DMS53 treated with DMSO at 0.1 percent for 48 hours (cell line): ENCODE measurements around the gene LLPH.
"Not testable (repeated sequence)": the region's sequence is repeated elsewhere in the genome, so short reads cannot be mapped to it uniquely, and the experiment has no call there.

Experiments used
- DNase-seq: peaks from one replicate; lab custom pipeline; 2025; ENCODE audit not compliant: unreplicated experiment; lab: John Stamatoyannopoulos, UW

Gene LLPH

GRCh38 chr12:66130267-66131066, at the start of gene LLPH:
TSS of gene LLPH (minus strand) at chr12:66130750. CDS start at chr12:66129106, 1,644 bp downstream.
- DNase-seq: peak; percentile 88

DNA sequence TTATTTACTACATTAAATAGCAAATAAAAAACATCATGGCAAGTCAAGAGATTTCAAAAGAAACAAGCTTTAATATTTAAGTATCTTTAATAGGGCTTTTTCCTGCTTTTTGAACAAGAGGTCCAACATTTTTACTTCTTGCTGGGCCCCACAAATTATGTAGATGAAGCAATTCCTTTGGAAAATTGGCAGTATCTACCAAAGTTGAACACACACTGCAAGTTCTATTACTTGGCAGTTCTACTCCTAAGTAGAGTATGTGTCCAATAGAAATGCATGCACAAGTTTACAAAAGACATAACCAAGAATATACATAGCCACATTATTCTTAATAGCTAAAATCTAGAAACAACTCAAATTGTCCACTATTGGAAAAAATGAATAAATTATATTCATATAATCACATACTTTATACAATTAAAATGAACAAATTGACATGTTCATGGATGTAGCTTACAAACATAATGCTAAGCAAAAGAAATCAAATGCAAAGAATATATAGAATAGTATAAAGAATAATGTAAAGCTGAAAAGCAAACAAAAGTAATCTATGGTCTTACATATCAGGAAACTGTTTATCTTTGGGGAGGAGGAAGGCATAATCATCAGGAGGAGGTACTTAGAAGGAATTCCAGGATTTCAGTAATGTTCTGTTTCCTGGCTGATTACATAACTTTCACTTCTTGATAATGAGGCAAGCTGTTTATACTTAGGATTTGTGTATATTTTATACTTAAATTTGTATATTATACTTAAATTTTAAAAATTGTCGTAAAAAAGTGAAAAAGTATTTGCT, 45.8 kb upstream of the LLPH start:
- no peak for DNase-seq

DNA sequence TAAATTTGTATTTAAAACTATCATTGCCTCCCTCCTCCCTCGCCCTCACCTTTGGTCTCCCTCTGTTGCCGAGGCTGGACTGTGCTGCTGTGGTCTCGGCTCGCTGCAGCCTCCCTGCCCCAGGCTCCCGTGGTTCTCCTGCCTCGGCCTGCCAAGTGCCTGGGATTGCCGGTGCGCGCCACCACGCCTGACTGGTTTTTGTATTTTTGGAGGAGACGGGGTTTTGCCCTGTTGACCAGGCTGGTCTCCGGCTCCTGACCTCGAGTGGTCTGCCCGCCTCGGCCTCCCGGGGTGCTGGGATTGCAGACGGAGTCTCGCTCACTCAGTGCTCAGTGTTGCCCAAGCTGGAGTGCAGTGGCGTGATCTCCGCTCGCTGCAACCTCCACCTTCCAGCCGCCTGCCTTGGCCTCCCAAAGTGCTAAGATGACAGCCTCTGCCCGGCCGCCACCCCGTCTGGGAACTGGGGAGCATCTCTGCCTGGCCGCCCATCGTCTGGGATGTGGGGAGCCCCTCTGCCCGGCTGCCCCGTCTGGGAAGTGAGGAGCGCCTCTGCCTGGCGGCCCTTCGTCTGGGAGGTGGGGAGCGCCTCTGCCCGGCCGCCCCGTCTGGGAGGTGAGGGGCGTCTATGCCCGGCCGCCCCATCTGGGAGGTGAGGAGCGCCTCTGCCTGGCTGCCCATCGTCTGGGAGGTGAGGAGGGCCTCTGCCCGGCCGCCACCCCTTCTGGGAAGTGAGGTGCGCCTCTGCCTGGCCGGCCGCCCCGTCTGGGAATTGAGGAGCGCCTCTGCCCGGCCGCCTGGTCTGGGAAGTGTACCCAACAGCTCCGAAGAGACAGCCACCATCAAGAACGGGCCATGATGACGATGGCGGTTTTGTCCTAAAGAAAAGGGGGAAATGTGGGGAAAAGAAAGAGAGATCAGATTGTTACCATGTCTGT, 44.1 kb upstream of the LLPH start:
- DNase-seq: not testable (repeated sequence)

- DNase-seq: no peak
Observed at GRCh38 chr12:66170606-66171005, 40.1 kb upstream of the LLPH start.

DNA sequence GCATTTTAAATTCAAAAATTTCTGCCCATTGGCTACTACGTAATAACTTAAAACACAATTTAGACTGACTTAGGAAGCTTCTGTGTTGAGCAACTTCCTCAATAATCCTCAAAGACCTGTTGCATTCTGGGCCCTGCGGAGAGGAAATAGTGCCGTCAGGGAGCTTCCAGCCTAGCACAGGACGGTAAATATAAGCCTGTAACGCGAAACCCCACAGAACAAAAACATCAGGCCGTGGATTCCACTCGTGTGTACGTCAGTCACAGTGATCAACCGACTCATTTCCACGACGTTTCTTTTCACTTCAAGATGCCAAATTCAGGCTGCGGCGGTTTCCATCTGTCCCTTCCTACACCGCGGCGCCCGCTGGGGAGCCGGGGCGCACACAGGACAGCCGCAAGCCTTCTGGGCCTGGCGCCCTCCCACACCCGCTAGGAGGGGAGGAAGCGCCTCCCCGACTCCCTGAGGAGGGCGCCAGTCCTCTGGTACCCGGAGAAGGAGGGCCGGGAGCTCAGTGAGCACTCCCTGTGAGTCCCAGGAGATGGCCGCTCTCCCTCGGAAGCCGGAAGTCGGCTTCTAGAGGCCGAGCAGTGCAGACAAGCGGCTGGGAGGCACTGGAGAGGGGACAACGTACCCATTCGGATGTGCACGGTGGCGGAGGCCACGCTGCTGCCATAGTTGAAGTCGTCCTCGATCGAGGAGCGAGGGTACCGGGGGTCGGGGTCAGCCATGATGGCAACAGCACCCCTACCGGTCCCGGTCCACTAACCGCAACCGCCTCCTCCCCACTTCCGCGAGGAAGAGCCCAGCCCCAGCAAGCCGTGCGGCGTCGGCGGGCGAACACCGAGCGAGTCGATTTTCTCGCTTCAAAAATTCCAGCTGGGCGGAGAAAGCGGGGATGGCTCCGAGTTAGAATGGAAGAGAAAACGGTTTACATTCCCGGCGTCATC, 38.9 kb upstream of the LLPH start, which contains the start of gene TMBIM4:
Gene TMBIM4, minus strand, starts transcription at position 776 of the 950 bp plus-strand sequence. Its CDS starts 45 bp downstream, at position 731.
- DNase-seq: peak; percentile 89

DNA sequence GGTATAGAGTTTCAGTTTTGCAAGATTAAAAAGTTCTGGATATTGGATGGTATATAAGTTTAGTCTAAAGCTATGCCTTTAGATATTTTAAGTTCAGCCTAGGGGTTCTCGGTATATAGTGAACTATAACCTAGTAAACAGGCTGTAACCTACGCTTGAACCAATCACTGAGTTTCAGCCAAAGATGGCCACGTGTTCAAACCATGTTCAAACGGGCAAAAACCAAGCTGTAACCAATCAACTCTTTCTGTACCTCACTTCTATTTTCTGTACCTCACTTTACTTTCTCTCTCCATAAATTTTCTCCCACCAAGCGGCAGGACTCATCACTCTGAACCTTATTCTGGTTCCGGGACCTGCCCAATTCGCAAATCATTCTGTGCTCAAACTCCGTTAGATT, 37.9 kb upstream of the LLPH start:
- DNase-seq: no peak

DNA sequence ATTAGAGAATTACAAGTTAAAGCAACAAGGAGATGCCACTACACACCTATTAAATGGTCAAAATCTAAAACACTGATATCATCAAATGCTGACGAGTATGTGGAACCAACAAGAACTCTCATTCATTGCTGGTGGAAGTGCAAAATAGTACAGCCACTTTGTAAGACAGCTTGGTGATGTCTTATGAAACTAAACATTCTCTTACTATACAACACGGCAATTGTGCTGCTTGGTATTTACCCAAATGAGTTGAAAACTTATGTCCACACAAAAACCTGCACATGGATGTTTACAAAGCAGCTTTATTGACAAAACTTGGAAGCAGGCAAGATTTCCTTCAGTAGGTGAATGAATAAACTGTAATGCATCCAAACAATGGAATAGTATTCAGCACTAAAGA, 36.0 kb upstream of the LLPH start:
- no peak for DNase-seq

- DNase-seq: no peak
Observed at GRCh38 chr12:66165141-66165540, 34.6 kb upstream of the LLPH start.

DNA sequence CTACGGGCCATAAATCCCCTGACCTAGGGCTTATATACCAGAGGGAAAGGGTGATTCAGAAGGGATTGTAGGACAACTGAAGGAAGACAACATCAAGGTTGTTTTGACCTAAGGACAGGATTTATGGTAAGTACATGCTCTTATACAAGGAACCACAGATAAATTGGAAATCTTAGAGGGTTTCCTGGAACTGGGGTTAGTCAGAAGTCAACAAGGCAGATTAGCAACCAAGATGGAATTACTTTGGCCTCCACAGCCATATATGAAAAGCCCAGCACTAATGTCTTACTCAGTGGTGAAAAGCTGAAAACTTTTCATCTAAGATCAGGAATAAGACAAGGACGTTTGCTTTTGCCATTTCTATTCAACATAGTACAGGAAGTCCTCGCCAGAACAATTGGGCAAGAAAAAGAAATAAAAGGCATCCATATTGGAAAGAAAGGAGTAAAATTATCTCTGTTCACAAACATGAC, 33.8 kb upstream of the LLPH start:
- DNase-seq: no peak

GRCh38 chr12:66163289-66163688, 32.7 kb upstream of the LLPH start:
- no peak for DNase-seq

- DNase-seq: no peak
Observed at GRCh38 chr12:66162701-66163100, 32.2 kb upstream of the LLPH start.

GRCh38 chr12:66160704-66161103, 30.2 kb upstream of the LLPH start:
- DNase-seq: no peak

DNA sequence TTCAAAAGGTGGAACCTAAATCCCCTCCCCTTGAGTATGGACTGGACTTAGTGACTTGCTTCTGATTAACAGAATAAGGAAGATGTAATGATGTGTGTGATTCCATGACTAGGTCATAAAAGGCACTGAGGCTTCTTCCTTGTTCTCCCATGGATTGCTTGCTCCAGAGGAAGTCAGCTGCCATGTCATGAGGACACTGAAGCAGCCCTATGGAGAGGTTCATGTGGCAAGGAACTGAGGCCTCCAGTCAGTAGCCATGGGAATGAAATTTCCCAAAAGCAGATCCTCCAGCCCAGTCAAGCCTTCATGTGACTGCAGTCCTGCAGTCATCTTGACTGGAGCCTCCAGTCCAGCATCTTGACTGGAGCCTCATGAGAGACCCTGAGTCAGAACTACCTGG, 28.6 kb upstream of the LLPH start:
- no peak for DNase-seq

- no peak for DNase-seq
Observed at GRCh38 chr12:66156654-66157053, 26.1 kb upstream of the LLPH start.

DNA sequence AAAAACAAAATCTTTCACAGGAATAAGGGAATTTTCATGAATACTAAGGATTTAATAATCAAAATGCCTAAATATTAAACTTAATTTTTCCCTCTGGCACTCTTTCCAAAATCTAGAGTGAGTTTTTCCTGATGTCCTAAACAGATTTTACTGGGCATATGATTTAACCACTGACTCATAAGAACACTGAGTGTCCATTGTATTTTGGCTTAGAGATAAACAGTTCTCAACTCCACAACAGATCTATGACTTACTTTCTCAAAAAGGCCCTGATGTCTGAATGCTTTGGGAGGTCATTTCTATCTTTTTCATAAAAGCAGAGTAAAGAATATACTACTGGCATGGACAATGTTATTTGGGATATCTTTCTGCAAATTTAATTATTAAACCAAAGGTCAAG, 24.2 kb upstream of the LLPH start:
- DNase-seq: no peak

GRCh38 chr12:66152732-66153131, 22.2 kb upstream of the LLPH start:
- DNase-seq: no peak

- no peak for DNase-seq
Observed at GRCh38 chr12:66149702-66150398, 19.3 kb upstream of the LLPH start.

DNA sequence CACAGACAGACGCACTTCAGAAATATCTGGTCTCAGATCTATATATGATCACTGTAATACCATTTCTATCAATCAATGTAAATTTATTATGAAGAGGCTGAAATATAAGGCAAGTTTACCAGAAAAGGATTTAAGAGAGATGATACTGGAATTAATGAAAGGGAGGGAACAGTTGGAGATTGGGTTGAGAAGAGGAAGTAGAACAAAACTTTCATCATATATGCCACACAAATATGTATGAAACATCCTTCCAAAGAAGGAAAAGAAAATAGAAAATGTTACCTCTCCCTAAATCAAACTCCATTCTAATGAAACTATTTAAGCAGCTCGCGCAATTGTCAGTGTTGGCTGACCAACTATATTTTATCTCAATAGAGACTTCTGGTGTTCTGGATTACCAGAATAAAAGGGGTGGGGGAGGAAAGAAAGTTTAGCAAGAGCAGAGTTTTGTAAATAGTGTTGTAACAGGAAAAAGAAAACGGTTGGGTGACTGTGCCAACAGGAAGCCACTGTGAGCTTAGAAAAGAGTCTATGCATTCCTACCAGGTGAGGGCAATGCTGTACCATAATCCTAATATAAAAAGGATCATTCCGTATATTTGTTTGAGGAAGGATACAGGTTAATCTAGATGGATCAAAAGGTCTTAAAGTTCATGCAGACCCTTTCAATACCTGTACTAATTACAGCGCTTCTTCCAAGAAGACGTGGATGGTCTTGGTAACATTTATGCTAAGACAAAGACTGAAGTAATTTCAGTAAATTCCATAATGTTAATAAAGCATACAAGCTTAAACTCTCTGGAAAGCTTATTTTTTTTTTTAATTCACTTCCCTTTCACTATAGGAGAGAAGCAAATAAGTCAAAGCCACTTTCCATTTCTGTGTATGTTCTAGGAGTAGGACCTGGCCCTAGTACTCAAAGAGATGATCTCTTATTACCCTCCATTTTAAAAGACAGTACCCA, 14.5 kb upstream of the LLPH start:
- DNase-seq: peak; percentile 81
